ENCODE results near the gene PGAP2.

The PGAP2 gene

DNA sequence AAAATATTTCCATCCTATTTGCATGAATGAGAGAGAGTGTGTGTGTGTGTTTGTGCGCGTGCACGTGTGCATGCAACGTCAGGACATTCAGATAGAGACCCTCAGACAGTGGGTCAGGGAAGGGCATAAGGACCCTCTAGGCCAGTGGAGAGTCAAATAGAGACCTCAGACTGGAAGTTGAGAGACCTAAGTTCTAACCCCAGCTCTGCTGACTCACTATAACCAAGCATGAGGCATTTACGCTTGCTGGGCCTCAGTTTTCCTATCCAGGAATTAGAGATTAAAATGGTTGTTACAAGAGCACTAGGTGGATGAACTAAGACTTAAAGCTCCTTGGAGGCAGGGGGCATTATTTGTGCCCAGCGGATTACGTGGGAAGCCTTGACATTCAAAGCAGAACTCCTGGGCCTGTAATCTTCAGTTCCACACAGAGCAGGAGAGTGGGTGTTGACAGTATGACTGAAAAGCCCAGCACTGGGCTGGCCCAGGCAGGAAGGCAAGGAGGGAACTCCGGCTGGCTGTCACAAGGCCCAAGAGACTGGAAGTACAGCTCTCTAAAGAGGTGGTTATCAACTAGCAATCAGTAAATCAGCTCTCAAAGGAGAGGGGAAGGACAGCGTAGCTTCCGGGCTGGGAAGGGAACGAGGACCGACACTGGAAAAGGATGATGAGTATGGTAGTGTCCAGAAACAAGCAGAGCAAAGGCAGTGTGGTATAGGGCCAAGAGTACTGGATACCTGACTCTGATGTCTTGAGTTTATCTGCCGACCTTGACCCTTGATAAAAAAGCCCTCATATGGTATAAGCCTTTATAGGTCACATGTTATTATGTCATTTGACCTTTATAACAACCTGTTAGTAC, 23.2 kb downstream of the PGAP2 start:
- in situ Hi-C loops (cut with HindIII; ENCODE audit: low sequenced_read_pairs), result loop anchor here (5.0 kb wide), 1 partner anchor 71 kb away; no protein-coding TSS in a partner anchor

DNA sequence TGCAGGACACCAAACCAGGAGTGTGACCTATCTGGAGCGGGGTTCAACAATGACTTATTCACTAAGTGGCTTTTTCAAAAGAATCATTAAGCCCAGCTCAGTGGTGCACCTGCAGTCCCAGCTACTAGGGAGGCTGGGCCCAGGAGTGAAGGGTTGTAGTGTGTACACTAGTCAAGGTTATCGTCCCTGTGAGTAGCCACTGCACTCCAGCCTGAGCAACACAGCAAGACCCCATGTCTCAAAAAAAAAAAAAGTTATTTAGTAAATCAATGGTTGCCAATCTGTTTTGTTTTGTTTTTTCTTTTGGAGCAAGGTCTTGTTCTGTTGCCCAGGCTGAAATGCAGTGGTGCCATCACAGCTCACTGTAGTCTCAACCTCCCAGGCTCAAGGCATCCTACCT, 24.5 kb downstream of the PGAP2 start:
- in situ Hi-C loops (cut with HindIII; ENCODE audit: low sequenced_read_pairs), result loop anchor here (5.0 kb wide), 1 partner anchor 69 kb away; no protein-coding TSS in a partner anchor

DNA sequence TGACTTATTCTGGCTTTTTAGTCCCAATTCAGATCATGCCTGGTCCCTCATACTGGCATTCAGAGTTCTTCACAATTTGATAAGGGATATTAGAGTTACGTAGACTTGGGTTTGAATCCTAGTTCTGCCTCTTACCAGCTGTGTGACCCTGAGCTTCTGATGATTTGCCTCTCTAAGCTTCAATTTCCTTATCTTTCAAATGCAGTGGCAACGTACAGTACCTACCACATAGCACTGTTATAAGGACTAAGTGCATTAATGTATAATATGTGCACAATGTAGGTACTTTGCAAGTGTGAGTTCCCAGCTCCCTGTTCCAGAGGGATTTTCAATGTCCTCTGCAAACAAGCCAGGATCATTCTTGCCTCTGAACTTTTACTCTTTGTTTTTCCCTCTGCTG, 25.1 kb downstream of the PGAP2 start:
- in situ Hi-C loops (cut with HindIII; ENCODE audit: low sequenced_read_pairs), result loop anchor here (5.0 kb wide), 1 partner anchor 69 kb away; no protein-coding TSS in a partner anchor

DNA sequence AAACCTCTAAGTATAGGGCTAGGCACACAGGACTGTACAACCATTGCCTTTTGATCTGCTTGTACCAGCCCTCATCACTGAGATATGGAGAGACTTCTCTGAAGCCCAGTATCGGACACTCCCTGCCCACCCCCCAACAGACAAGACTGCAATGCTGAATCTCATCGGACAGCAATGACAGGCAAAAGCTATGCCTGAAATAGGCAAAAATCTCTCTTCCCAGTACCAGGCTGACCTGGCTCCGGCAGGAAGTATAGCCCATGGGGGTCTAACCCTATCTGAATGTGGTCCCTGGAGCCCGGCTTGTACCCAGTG, 25.9 kb downstream of the PGAP2 start:
- in situ Hi-C loops (cut with HindIII; ENCODE audit: low sequenced_read_pairs), result loop anchor here (5.0 kb wide), 1 partner anchor 68 kb away; no protein-coding TSS in a partner anchor

DNA sequence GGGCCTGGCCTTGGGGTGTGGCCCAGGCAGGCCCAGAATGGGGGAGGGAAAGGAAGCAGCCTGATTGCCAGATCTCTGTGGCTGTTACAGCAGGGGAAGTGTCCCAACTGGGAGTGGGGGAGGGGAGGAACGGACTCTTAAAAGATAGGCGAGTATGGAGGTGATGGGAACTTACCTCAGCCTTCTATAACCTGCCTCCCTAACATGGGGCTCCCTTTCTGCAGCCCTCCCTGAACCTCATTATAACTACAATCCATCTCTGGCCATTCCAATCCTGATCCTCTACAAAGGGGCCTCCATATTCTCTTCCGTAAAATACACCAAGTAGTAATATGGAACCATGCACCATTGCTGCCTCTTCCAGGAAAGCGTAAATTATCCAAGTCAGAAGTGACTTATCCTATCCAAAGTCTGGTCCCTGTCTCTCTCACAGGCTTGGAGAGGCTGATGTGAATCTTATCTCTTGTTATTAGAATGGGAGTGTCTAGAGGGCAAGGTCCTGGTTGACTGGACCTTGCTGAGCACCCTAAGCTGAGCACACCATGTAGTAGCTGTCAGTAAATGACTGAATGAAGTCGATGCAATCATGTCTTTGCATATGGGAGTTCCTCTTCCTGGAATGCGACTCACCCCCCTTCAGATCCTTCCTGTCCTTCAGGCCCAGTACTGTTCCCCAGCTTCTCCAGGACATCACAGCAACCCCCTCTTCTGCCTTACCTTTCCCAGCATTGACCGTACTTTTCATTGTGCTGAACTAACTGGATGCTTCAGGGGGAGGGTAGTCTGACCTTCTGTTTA, 26.5 kb downstream of the PGAP2 start:
- in situ Hi-C loops (cut with HindIII; ENCODE audit: low sequenced_read_pairs), result loop anchor here (5.0 kb wide), 1 partner anchor 67 kb away; no protein-coding TSS in a partner anchor

DNA sequence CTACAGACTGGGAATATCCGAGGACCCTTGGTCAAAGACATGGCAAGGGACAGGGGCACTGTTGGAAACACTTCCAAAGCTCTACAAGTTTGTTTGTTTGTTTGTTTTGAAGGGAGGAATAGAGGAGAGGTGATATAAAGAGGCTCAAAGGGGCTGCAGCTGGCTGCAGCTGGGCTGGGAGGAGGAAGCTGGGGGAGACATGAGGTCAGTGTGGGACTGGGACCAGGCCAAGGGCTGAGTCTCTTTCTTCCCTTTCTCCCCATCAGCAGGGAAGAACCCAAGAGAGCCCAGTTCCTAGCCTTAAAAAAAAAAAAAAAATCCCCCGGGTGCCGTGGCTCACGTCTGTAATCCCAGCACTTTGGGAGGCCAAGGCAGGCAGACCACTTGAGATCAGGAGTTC, 27.4 kb downstream of the PGAP2 start:
- in situ Hi-C loops (cut with HindIII; ENCODE audit: low sequenced_read_pairs), result no loop called here

DNA sequence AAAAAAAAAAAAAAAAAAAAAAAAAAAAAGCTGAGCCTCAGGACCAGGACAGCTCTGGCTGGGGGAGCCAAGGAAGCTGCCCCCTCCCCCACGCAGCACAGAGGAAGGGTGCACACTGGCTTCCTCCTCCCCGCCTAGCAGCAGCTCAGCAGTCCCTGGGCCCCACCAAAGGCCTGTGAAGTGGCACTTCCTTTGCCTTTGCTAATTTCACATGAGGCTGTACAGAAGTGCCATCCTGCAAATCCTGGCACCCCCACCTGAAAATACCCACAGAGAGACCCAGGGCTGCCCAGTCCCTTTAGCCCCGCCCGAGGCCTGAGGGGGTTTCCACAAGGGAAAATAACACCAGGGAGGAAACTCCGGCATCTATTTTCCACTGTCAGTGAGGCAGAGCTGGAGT, 28.5 kb downstream of the PGAP2 start:
- in situ Hi-C loops (cut with HindIII; ENCODE audit: low sequenced_read_pairs), result no loop called here

DNA sequence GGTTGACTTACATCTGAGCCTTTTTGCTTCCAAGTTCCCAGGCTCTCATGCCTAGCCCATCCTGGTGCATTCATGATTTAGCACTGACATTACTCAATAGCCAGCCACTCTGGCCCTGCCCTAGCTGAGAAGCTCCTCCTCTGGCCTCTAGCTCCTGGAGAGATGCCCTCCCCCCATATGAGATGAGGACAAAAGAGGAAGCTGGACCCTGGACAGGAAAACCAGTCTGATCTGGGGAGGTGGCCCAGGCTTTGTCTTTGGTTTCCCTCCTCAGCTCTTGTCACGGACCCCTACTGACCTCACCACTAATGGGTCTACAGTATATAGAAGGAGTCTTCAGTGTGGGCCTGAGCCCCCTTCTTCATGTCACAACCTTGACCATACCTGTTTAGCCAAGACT, 29.4 kb downstream of the PGAP2 start:
- in situ Hi-C loops (cut with HindIII; ENCODE audit: low sequenced_read_pairs), result no loop called here

DNA sequence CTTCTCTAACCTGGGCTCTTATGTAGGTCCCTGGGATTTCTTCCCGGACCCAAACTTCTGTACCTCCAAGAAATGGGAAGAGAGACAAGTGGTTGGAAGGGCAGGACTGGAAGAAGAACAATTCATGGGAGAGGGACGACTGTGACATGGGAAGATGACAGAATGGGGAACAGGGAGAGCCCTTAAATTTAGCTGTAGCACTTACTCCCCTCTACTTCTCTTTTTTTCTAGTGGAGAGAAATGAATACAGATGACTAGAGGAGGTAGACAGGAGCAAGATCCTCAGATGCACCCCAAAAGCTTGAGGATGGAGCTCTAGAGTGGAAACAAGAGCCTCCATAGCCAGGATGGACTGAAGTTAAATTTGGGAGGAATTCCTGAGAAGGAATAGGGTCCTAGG, 30.1 kb downstream of the PGAP2 start:
- in situ Hi-C loops (cut with HindIII; ENCODE audit: low sequenced_read_pairs), result no loop called here

DNA sequence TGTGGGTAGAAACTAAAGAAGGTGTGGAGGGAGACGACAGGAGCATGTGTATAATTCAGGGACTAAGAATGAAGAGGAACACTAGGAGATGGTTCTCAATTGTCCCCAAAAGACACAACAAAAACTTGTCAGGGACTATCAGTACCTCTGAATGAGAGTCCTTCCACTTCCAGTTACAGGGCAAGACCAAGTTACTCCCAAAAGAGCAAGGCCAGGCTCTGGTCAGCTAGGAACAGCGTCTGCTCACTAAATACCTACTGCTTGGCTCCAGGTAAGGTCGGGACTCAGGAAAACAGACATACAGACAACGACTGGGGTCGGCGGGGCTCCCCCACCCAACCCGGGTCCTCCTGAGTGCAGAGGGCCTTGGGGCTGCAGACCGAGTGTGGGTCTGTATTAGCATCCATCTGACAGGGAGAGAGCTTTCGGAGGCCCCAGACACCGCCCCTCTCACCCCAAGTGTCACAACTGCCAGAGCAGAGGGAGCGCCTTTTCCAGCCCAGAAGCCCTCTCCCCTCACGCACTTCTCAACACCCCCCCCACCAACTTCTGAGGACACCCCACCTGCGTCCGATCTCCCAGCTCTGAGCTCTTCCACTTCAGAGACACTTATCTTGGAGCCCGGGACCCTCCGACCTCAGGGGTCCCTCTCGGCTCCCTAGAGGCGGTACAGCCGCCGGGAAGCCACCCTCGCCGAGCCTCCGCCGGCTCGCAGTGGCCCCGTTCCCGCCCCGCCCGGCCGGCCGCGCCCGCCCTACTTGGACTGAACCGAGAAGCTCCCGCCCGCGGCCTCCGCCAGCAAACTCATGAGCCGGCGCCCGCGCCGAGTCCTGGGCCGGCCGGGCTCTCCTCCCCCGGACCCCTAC, 31.9 kb downstream of the PGAP2 start:
- in situ Hi-C loops (cut with HindIII; ENCODE audit: low sequenced_read_pairs), result no loop called here

DNA sequence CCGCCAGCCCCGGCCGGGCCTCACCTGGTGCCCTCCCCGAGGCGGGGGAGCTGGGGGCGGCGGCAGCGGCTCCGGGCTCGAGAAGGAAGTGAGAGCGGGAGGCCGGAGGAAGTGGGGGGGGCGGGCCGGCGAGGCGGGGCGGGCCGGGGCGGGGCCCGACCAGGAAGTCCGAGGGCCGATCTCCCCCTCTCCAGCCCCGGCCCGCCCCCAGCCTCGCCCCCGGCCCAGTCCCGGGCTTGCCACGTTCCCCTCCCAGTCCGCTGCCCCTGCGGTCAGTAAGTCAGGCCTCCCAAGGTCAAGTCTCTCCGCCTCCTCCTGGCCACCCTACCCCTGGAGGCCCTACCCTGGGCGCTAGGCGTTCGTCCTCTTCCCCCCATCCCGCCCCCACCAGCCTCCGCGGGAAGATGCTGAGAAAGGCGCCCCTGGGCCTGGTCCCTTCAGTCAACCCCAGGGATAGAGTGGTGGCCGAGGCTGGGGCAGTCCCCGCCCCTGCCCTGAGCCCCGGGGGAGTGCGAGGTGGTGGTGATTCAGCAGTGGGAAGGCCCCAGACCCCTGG, 32.6 kb downstream of the PGAP2 start, which contains the start of gene RHOG:
RHOG (minus strand) TSS at position 90 of the 556 bp plus-strand sequence. CDS start 12,821 bp downstream, outside the sequence.
- in situ Hi-C loops (cut with HindIII; ENCODE audit: low sequenced_read_pairs), result no loop called here

DNA sequence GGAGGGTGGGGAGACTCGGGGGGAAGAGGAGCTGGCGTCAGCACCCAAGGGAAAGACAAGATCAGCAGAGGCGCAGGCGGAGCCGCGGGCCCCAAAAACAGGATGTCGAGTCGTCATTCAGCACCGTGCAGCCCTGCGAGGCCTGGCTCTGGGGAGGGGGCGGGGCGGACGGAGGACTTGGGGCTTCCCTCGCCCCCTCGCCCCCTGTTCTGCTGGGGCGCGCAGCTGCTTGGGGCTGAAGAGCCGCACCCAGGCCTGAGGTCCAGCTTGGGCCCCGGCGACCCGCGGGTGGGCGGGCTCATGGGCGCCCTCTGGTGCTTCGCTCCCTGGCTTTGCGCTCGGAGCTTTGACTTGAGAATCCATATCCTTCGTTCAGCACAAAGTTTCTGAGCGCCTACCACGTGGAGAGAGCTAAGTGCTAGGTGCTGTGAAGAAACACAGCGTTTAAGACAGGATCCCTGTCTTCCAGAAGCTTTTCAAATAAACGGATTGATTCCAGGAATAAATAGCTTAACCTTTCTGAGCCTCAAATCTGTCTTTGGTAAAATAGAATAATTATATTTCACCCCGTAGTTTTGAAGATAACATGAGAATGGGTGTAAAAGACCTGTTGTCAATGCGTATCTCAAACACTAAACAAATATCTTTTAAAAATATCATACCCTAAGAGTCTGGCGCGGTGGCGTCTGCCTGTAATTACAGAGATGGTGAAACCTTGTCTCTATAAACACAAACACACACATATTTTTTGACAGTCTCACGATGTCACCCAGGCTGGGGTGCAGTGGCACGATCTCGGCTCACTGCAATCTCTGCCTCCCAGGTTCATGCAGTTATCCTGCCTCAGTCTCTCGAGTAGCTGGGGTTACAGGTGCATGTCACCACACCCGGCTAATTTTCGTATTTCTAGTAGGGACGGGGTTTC, 33.3 kb downstream of the PGAP2 start:
- in situ Hi-C loops (cut with HindIII; ENCODE audit: low sequenced_read_pairs), result no loop called here

DNA sequence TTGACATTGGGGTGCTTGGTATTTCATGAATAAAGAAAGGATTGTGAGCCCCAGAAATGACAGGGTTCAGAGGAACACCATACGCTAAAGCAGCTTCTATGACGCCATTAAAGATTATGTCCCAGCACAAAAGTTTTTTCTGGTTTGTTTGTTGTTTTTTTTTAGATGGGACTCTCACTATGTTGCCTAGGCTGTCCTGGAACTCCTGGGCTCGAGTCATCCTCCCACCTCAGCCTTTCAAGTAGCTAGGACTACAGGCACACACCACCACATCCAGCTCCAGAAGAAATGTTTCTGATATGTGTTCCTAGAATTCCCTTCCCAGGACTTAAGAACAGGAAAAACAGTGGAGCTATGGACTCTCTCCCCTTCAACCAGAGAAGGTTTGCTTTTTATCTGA, 35.0 kb downstream of the PGAP2 start:
- in situ Hi-C loops (cut with HindIII; ENCODE audit: low sequenced_read_pairs), result no loop called here

DNA sequence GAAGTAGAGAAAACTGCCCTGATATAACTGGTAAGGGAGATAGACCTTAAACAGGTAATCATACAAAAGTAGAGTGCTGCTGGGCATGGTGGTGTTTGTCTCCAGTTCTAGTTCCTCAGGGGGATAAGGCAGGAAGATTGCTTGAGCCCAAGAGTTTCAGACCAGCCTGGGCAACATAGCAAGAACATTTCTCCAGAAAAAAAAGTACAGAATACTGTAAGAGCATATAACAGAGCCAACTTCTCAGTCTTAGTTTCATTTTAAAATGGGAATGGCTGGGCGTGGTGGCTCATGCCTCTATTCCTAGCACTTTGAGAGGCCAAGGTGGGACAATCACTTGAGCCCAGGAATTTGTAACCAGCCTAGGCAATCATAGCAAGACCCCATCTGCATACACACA, 36.9 kb downstream of the PGAP2 start:
- in situ Hi-C loops (cut with HindIII; ENCODE audit: low sequenced_read_pairs), result no loop called here

DNA sequence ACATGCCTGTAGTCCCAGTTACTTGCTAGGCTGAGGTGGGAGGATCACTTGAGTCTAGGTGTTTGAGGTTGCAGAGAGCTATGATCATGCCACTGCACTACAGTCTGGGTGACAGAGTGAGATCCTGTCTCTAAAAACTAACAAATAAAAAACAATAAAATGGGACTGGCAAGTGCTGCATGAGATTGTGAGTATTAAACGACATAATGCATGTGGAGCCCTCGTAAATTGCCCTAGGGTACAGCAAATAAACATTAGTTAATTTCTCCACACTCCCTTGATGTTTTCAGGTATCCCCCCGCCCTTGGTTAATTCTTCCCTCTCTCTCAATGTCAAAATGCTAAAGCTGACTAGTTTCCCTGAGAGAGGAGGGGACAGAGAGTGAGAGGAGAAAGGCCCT, 37.3 kb downstream of the PGAP2 start:
- in situ Hi-C loops (cut with HindIII; ENCODE audit: low sequenced_read_pairs), result no loop called here

DNA sequence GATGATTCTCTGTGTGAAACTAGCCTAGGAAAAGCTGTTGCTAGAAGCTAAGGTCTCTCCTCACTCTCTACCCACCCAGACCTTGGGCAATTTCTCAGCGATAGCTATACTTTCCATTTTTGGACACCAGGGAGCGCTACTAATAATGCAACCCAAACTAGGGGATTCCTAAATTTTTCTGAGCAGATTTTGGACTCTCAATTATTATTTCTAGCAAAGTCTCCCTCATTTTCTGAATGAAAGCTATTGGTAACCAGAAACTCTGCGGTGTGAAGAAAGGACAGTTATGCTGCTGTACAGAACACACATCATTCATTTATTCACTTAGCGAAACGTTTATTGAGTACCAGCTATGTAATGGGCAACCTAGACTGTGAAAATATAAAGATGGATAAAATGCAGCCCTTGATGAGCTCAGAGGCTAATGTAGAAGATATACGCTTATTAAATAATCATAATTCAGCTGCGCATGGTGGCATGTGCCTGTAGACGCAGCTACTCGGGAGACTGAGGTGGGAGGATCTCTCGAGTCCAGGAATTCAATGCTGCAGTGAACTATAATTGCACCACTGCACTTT, 41.0 kb downstream of the PGAP2 start:
- in situ Hi-C loops (cut with HindIII; ENCODE audit: low sequenced_read_pairs), result no loop called here

DNA sequence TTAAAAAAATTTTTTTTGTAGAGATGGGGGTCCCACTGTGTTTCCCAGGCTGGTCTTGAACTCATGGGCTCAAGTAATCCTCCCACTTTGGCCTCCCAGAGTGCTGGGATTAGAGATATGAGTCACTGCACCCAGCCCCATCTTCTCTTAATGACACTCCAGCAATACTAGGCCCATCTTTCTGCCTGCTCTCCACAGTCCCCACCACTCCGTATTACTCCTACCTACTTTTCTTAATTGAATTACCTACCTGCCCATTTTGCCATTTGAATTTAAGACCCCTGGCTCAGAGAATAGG, 45.1 kb downstream of the PGAP2 start:
- in situ Hi-C loops (cut with HindIII; ENCODE audit: low sequenced_read_pairs), result loop anchor here (5.0 kb wide), 1 partner anchor 219 kb away; no protein-coding TSS in a partner anchor

DNA sequence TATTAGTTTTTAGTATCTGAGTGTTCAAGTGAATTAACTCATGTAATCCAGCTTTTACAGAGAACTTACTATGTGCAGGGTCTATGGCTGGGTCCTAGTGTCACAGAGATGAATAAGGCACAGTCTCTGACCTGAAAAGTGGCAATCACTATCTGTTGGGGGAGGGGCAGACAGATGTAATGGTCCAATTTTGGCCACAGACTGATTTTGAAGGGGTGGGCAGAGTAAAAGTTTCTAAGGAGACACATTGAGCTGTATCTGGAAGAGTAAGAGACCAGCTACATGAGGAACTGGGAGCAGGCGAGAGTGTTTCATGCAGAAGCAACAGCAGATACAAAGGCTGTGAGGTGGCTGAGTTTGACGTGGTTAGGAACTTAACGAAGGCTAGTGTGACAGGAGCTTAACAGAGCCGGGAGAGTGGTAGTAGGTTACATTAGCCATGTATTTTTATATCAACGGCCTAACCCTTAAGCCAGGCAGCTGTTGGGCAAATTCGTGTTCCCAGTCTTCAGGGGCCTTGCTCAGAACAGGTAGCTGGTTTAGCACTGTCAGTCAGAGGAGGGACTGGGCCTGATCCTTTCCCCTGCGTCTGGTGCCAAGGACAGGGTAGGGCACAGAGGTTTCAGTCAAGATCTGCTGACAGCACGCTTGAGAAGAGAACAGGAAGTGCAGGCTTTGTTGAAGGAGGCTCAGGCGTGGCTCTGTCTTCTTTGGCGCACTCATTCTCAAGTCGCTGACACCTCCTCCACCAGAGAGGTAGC, 45.7 kb downstream of the PGAP2 start:
- in situ Hi-C loops (cut with HindIII; ENCODE audit: low sequenced_read_pairs), result loop anchor here (5.0 kb wide), 1 partner anchor 218 kb away; no protein-coding TSS in a partner anchor

DNA sequence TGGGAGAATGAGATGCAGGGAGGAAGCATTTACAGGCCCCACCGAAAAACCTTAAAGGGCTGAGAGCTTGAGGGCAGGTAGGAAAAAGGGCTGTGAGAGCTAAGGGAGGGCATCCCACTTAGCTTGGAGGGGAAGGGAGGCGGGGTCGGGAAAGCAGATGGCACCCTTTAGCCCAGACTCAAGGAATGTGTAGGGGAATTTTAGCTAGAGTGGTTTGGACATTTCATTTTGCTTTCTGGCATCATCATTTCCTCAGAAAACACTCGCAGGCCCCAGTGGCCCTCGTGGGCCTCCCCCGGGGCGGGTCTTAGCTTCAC, 46.3 kb downstream of the PGAP2 start:
- in situ Hi-C loops (cut with HindIII; ENCODE audit: low sequenced_read_pairs), result loop anchor here (5.0 kb wide), 1 partner anchor 218 kb away; no protein-coding TSS in a partner anchor
